ENCODE results near the gene RET. TPM values are rescaled to one million over a fixed set of nuclear protein-coding genes. Genes with fewer than 3 reads are reported as not detected.

Gene RET
- total RNA-seq, result under 1 TPM in 1 of 2 donors, not detected in 1; 0.14 TPM

DNA sequence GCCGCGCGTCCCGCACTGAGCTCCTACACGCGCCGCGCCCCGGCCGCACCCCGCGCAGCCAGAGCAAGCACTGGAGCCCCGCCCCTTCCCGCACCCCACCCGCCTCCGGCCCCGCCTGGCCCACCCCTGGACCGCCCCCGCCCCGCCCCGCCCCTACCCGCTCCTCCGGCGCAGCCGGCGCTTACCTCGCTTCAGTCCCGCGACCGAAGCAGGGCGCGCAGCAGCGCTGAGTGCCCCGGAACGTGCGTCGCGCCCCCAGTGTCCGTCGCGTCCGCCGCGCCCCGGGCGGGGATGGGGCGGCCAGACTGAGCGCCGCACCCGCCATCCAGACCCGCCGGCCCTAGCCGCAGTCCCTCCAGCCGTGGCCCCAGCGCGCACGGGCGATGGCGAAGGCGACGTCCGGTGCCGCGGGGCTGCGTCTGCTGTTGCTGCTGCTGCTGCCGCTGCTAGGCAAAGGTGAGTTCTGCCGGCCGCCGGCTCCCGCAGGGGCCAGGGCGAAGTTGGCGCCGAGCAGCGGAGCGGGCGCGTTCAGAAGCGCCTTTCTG, at the start of gene RET:
Gene RET (plus strand): TSS at position 194 of the 545 bp plus-strand sequence. CDS start 190 bp downstream, at position 384.
- Histone ChIP-seq H3K9me3 (no peaks in the 10 kb centered on the region), H3K4me3 (peak within 1 kb of the TSS; percentile 62), H3K4me1 (ENCODE audit: control insufficient read depth in 1 of 2, low read depth in 2 of 2) (peaks cover 0 to 11% of the 10 kb centered on the region in 2 donors), H3K27me3 (replicated peaks; ENCODE audit: insufficient read depth) (no peaks in the 10 kb centered on the region), H3K36me3 (no peaks in the 10 kb centered on the region), H3K27ac (no peak within 1 kb of the TSS)
- ATAC-seq (ENCODE audit: insufficient number of reproducible peaks, low FRiP score, low read depth) (no peak), DNase-seq (ENCODE audit: low spot score) (no peak)
- TF ChIP-seq, protein P1, sequence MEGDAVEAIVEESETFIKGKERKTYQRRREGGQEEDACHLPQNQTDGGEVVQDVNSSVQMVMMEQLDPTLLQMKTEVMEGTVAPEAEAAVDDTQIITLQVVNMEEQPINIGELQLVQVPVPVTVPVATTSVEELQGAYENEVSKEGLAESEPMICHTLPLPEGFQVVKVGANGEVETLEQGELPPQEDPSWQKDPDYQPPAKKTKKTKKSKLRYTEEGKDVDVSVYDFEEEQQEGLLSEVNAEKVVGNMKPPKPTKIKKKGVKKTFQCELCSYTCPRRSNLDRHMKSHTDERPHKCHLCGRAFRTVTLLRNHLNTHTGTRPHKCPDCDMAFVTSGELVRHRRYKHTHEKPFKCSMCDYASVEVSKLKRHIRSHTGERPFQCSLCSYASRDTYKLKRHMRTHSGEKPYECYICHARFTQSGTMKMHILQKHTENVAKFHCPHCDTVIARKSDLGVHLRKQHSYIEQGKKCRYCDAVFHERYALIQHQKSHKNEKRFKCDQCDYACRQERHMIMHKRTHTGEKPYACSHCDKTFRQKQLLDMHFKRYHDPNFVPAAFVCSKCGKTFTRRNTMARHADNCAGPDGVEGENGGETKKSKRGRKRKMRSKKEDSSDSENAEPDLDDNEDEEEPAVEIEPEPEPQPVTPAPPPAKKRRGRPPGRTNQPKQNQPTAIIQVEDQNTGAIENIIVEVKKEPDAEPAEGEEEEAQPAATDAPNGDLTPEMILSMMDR (IDR thresholded peaks at IDR 0.05), result no peak

DNA sequence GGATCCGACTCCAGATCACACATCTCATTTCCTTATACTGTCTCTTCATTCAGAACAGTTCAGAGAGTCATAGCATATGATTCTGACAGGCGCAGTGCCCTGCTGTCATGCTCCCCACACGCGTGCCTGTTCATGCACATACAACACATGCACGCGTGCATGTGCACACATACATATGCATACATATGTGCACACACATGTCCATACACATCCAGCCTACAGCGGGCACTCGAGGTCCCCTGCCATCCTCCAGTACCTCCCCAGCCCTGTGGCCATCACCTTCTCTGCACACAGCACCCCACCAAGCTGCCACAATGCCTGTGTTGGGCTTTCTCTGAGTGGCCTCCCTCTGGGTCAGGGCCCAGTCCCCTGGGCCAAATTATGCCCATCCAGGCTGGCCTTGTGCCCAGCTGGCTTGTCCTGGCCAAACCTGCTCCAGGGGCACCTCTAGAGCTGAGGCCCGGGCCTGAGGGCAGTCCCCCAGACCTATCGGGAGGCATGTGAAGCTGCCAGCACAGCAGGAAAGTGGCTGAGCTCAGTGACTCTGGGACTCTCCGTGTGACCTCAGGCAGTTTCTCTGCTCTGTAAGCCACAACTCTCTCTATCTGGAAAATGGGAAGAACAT, 49.4 kb upstream of the RET start:
- DNase-seq (ENCODE audit: low spot score), result no peak
- peaks cover 7% of the 10 kb centered on the region for H3K9me3 ChIP-seq
- no peak overlapping the region for H3K4me3 ChIP-seq
- H3K4me1 ChIP-seq (ENCODE audit: control insufficient read depth in 1 of 2, low read depth in 2 of 2), result no peaks in the 10 kb centered on the region
- ATAC-seq (ENCODE audit: insufficient number of reproducible peaks, low FRiP score, low read depth), result no peak
- H3K27ac ChIP-seq, result no peak overlapping the region
- TF ChIP-seq, protein P1 (IDR thresholded peaks at IDR 0.05), result no peak
- no peaks in the 10 kb centered on the region for H3K36me3 ChIP-seq
- H3K27me3 ChIP-seq (replicated peaks; ENCODE audit: insufficient read depth), result no peaks in the 10 kb centered on the region

DNA sequence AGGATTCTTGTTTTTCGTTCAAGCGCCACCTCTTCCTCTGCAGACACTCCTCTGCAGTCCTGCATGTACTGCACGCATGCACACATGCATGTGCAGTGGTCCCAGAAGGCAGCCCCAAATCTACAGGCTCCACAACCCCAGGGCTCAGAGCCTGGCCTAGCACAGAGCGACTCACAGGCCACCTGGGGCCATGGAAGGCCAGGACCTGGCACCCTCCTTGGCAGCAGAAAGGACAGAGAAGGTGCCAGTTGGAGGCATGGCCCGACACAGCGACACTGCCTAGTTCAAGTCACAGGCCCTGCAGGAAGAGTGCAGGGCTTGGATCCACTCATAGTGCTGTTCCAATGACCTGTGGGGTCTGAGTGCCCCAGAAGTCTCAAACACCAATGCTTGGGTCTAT, 48.7 kb upstream of the RET start:
- TF ChIP-seq, protein P1 (IDR thresholded peaks at IDR 0.05), result no peak
- no peak for ATAC-seq (ENCODE audit: insufficient number of reproducible peaks, low FRiP score, low read depth)
- Histone ChIP-seq H3K36me3 (no peaks in the 10 kb centered on the region), H3K27ac (no peak overlapping the region), H3K4me1 (ENCODE audit: control insufficient read depth in 1 of 2, low read depth in 2 of 2) (no peaks in the 10 kb centered on the region), H3K27me3 (replicated peaks; ENCODE audit: insufficient read depth) (no peaks in the 10 kb centered on the region), H3K9me3 (peaks cover 14% of the 10 kb centered on the region), H3K4me3 (no peak overlapping the region)
- DNase-seq (ENCODE audit: low spot score), result no peak

DNA sequence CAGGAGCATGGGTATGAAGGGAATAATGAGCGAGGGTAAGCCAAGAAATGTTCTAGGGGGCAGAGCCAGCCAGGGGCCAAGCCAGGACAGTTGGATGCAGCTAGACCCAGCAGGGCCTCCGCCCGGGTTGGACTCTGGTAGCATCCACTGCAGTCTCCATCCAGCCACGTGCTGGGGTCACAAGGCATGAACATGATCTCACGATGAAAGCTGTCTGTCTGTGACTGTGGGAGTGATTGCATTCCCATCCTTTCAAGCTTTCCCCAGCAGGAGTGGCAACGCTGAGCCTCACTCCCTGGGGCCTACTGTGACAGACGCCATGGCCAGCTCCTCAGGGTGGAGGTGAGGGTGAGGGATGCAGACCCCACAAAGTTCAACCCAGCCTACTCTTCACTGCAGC, 47.8 kb upstream of the RET start:
- Histone ChIP-seq H3K36me3 (no peaks in the 10 kb centered on the region), H3K4me1 (ENCODE audit: control insufficient read depth in 1 of 2, low read depth in 2 of 2) (no peaks in the 10 kb centered on the region), H3K4me3 (no peak overlapping the region), H3K9me3 (peaks cover 14% of the 10 kb centered on the region), H3K27ac (no peak overlapping the region), H3K27me3 (replicated peaks; ENCODE audit: insufficient read depth) (no peaks in the 10 kb centered on the region)
- TF ChIP-seq, protein P1 (IDR thresholded peaks at IDR 0.05), result no peak
- ATAC-seq (ENCODE audit: insufficient number of reproducible peaks, low FRiP score, low read depth) (no peak), DNase-seq (ENCODE audit: low spot score) (no peak)

DNA sequence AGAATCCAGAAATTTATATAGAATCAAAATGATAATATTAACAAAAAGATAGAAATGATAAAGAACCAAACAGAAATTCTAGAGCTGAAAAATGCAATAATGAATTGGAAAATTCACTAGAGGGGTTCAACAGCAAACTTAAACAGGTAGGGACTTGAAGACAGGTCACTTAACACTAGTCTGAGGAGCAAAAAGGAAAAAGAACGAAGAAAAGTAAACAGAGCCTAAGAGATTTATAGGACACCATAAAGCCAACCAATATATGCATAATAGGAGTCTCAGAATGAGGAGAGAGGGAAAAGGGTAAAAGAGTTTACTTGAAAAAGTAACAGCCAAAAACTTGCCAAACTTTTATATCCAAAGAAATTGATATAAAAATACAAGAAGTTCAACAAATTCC, 44.3 kb upstream of the RET start:
- TF ChIP-seq, protein P1 (IDR thresholded peaks at IDR 0.05), result no peak
- Histone ChIP-seq H3K4me1 (ENCODE audit: control insufficient read depth in 1 of 2, low read depth in 2 of 2) (no peaks in the 10 kb centered on the region), H3K9me3 (peaks cover 14% of the 10 kb centered on the region), H3K27me3 (replicated peaks; ENCODE audit: insufficient read depth) (no peaks in the 10 kb centered on the region), H3K4me3 (no peak overlapping the region), H3K27ac (no peak overlapping the region), H3K36me3 (no peaks in the 10 kb centered on the region)
- DNase-seq (ENCODE audit: low spot score), result no peak
- no peak for ATAC-seq (ENCODE audit: insufficient number of reproducible peaks, low FRiP score, low read depth)

Data from thoracic aorta (tissue), 2 donors.